H1 (cell line): ENCODE results near the gene CCDC185. TPM values are rescaled to one million over a fixed set of nuclear protein-coding genes. Genes with fewer than 3 reads are reported as not detected.

ENCODE experiments used
- RNF2 ChIP-seq: fragments of 200-900, 300-1000 bp; sonication (generic); IDR thresholded peaks from 2 replicates; pipeline ENCODE4 v1.7.1; 2016; ENCODE audit warnings: borderline replicate concordance, low read depth, mild to moderate bottlenecking, antibody characterized with exemption, low read length; ENCODE audit not compliant: poor library complexity, severe bottlenecking; ENCODE audit errors: missing control alignments
- TCF12 ChIP-seq: IDR thresholded peaks from 2 replicates; pipeline ENCODE4 v1.6.1; 2011; ENCODE audit warnings: low read depth, mild to moderate bottlenecking, low read length
- polyA plus RNA-seq, 7 experiments: library from polyadenylated mRNA; depleted of rRNA in 3 of 7; stranded (reverse) in 5 of 7; unstranded in 2 of 7; fragments of >200 nt in 5 of 7; fragments of 200-250 nt in 2 of 7; gene quantifications; 1 replicate in 5 of 7; 2 replicates in 1 of 7; 4 replicates in 1 of 7; pipeline versions ENCODE4 v1.2.1 to v1.2.3, GENCODE V29; 2011 to 2013; ENCODE audit warnings: missing spikeins in 2 of 7, mixed read lengths in 2 of 7
- total RNA-seq: library from RNA; stranded (reverse); fragmentation: NEBNext Ultra II Directional; extraction: Animal tissue kit (Norgen Biotek cat#: 25700); gene quantifications from 2 replicates; pipeline ENCODE4 v1.2.1, GENCODE V29; 2021

The CCDC185 gene
- total and polyA plus RNA-seq, 2 of the 8 experiments (the other 6 are each of a cell fraction or from before 2014, with no cell fraction given) = not detected

DNA sequence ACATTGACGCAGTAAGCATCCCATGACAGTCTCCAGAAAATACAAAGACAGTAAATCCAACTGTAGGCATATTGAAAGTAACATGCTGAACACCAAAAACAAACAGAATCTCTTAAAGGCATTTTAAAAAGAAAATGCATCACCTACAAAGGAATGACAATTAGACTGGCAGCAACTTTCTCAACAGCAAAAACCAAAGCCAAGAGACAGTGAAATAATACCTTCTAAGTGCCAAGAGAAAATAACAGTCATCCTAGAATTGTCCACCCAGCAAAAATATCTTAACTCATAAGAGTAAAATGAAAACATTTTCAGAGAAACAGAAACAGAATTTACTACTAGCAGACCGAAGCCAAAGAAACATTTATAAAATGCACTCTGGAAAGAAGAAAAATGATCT lies 20.0 kb downstream of the CCDC185 start (continued):
- TF ChIP-seq TCF12 (no peak), RNF2 (no peak)
